GM19397 (cell line): Measurements from ENCODE around the gene KIAA1217.

Source experiments
- ATAC-seq: cut with Tn5 transposase; IDR thresholded peaks from one replicate; pipeline ENCODE4 v1.9.1; 2021; ENCODE audit warnings: mild to moderate bottlenecking, moderate library complexity; ENCODE audit not compliant: unreplicated experiment

Gene KIAA1217

GRCh38 chr10:24279166-24279565 lies 70.2 kb downstream of the KIAA1217 start:
- ATAC-seq = no peak

DNA sequence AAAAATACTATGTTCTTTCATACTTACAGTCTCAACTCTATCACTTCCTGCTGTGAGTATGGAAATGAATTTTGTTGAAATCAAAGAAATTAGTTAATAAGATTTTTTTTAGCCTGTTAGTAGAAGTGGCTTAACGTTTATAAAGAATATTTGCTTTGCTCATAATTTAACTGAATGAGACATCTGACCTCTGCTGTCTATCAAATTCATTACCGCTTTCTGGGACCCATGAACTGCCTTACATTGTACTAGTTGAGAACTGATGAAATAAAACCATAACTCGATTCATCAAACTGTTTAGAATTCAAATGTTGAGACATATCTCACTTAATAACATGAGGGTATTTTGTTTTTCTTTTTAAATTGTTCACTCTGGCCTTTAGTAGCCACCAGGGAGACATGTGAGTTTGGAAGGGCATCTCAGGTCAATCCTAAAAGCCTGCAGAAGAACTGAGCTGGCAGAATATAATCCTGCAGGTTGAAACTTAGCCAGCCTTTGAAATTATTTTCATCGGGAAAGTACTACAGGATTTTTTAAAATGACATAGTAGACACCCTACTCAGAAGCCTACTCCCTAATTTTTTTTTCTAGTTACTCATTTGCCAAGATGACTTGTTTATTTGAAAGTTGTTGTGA lies 78.7 kb downstream of the KIAA1217 start:
- no peak for ATAC-seq

DNA sequence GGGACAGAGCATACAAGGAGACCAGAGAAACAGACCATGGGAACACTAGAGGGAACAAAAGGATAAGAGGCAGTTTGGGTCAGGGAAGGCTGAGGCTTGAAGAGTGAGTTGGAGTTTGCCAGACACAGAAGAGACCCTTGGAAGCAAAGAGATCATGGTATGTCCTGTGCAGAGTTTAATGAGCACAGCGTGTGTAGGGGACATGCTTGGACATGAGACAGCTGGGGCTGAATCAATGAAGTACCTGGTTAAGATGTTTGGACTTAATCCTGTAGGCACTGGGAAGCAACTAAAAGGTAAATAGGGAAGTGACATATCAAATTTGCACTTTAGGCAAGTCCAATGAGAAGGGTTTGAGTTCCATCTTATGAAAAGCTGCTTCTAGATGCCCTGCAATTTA lies 79.6 kb downstream of the KIAA1217 start:
- ATAC-seq = no peak

GRCh38 chr10:24289235-24289634 lies 80.3 kb downstream of the KIAA1217 start:
- no peak for ATAC-seq

- ATAC-seq = no peak
Observed at GRCh38 chr10:24292304-24293293, 83.7 kb downstream of the KIAA1217 start.

DNA sequence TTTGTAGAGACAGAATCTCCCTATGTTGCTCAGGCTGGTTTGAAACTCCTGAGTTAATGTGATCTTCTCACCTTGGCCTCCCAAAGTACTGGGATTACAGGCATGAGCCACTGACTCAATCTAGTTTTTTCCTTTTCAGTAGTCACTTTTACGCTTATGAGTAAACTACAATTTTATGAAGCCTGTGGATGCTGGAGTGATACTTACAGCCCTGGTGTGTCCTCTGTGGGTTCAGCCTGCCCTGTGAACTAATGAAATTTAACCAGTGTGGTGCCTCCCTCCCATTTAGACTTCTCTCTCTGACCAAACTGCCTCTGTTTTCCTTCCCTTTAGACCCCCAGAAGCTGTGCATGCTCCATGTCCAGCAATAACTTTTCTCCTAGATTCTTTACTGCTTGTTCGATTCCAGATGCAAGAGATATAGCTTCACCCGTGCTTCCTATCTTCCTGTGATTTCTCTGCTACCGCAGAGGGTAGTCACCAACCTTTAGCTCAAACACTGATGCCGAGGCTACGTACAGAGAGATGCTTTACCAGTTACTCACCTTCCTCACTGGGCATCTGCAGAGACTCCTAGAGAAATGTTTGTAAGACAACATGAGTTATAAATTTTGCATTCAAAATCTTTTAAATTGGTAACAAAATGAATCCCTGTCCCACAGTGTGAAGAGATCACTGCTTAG lies 90.8 kb downstream of the KIAA1217 start:
- ATAC-seq = no peak

DNA sequence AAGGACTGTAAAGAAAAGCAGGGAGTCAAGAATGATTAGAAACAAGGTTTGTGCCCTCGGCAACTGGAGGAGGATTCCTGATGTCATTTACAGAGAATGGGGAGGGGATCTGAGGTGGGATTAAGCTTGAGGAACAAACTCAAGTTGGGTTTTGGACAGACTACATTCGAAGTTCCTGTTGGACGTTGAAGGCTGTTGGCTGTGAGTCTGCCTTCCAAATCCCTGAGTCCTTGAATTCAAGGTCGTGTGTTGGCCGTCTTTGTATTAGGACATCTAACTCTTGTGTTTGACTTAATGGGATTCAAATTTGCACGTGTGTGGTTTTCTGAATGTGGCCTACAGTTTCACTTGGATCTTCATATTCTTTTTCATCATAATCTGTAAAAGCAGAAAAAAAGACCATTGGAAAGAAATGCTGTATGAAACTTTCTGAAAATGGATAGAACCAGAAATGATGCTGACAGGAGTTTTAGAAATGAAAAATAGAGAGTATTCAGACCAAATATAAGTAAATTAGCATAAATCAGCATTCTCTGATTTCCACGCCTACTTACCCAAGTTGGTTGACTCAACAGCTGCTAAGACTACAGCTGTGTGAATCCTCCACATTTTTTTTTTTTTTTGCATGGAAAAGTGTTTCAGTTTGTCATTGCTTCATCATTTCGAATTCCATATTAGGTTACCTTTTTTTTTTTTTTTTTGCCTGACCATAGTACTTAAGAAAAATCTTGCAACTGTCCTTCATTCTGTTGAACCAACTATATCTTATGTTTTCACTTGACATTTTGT lies 94.8 kb downstream of the KIAA1217 start:
- no peak for ATAC-seq

- ATAC-seq = no peak
Observed at GRCh38 chr10:24305551-24306506, 96.9 kb downstream of the KIAA1217 start.

DNA sequence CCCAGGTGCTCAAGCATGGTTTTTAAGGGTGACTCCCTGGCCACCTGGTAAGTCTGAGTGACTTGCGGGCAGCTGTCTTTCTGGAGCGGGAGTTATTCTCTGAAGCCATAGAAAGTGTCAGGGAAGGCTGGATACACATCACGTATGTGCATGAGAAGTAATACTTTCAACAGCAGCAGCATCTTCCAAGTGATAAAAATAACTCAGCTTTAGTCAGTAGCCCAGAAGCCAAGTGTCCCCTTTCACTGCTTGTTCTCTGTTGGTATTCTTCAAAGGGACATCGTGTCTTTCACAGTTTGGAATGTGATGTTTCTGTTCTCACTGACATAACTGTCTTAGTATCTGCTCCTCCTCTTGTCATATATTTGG lies 97.6 kb downstream of the KIAA1217 start:
- no peak for ATAC-seq

- no peak for ATAC-seq
Observed at GRCh38 chr10:24307116-24307515, 98.2 kb downstream of the KIAA1217 start.

- ATAC-seq = no peak
Observed at GRCh38 chr10:24307696-24308485, 99.0 kb downstream of the KIAA1217 start.

GRCh38 chr10:24310104-24310503 lies 101.2 kb downstream of the KIAA1217 start:
- ATAC-seq = no peak

- ATAC-seq = no peak
Observed at GRCh38 chr10:24311888-24312287, 103.0 kb downstream of the KIAA1217 start.

GRCh38 chr10:24313283-24313682 lies 104.3 kb downstream of the KIAA1217 start:
- ATAC-seq = no peak

DNA sequence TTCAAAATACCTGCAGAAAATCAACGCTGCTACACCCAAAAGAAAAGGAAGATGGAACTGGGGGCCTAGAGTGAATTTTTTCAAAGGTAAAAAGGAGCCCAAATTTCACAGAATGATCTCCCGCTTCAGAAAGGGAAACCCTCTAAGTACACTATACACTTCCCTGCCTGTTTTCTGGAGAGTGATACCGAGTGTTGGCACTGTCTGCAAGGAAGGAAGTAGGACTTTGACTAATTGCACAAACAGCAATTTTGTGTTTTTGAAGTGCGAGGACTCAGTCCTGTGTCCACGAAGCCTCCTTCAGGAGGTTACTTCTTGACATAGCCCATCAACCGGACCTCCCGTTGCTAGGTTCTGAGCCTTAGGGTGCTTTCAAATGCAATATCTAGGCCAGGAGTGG lies 106.3 kb downstream of the KIAA1217 start:
- no peak for ATAC-seq

DNA sequence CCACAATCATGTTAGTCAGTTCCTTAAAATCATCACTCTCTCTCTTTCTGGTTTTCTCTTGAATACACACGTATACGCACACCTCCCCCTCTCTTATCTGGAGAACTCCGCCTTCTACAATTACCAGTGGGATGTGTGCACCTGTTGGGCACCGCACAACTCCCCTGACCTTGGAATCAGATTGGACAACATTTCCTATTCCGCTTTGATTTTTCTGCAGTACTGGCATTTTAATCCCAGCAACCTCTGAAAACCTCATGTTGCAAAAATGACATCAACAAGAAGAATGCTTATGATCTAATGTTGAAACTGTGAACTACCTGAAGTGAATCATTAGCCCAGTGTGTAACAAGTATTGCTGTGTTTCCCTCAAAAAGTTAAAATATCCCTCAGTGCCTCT lies 109.6 kb downstream of the KIAA1217 start:
- ATAC-seq = no peak

DNA sequence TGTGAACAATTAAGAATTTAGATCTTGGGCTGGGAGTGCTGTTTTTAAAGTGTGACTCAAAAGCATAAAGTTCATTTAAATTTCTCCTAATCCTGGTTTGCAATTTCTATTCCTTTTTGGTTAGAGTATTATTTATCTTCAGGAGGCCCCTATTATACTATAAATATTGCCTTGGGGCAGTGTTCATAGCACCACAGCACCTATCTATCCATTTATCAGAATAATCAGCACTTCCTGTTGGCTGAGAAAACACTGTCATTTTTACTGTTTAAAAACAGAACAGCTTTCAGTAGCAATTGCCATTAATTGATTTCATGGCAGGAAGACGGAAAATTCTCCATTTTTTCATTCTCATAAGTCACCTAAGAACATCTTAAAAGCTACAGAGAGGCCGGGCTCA lies 111.4 kb downstream of the KIAA1217 start:
- ATAC-seq = no peak

- no peak for ATAC-seq
Observed at GRCh38 chr10:24324651-24325050, 115.7 kb downstream of the KIAA1217 start.

DNA sequence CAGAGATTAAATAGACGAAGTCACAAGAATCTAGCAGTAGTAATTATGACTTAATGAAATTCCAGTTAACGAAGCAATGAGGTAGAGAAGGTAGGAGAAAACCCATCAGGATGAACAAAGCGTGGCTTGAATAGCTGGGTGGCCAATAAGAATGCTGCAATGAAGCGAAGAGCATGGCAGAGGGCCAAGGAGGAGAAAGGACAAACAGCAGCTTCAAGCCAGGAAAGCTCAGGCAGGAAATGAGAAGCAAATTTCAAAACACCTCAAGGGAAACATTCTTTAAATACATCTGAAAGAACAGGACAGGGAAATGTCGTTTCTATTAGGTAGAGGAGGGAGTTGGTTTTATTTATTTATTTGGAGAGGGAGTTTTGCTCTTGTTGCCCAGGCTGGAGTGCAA lies 122.5 kb downstream of the KIAA1217 start:
- no peak for ATAC-seq
